ENCODE data around the gene KLF14.

GRCh38 chr7:130697820-130698219, 36.2 kb downstream of the KLF14 start:
- TF ChIP-seq CTCF (conservative IDR thresholded peaks at IDR 0.05; ENCODE audit: low read length) (no peak), EZH2phosphoT487 (IDR thresholded peaks at IDR 0.05; ENCODE audit: borderline replicate concordance, low read depth, low read length) (no peak)
